AG04450 (cell line): ENCODE data around the gene MXRA8. TPM values are rescaled to one million over a fixed set of nuclear protein-coding genes. Genes with fewer than 3 reads are reported as not detected.

Experiments used
- CTCF ChIA-PET: fragments of 300-600, 350-600 bp; formaldehyde crosslinking; extraction: SDS; loops from one replicate; lab custom pipeline; 2022; ENCODE audit warnings: antibody characterized with exemption, inconsistent platforms; lab: Charles Lee
- POLR2A ChIA-PET: fragments of 350-600 bp; formaldehyde crosslinking; extraction: SDS; loops from one replicate; lab custom pipeline; 2021; ENCODE audit warnings: antibody characterized with exemption, inconsistent platforms; lab: Yijun Ruan, JAX
- DNase-seq: peaks from one replicate; pipeline ENCODE4 v3.0.0-alpha.2; 2011; ENCODE audit warnings: low read depth, low spot score
- H3K27ac ChIP-seq: one replicate; pipeline ENCODE4 v1.5.1; 2012; ENCODE audit warnings: low read depth, low read length, control low read depth
- H3K27me3 ChIP-seq: one replicate; pipeline ENCODE4 v1.6.0; 2012; ENCODE audit warnings: low read length; ENCODE audit not compliant: control insufficient read depth, insufficient read depth
- H3K4me3 ChIP-seq: 2 replicates; pipeline ENCODE4 v1.5.1; 2011; ENCODE audit warnings: mild to moderate bottlenecking, low read depth, low read length, control low read depth
- H3K9me3 ChIP-seq: 2 replicates; pipeline ENCODE4 v1.5.1; 2012; ENCODE audit warnings: low read length; ENCODE audit not compliant: control insufficient read depth, insufficient read depth
- polyA plus RNA-seq: library from polyadenylated mRNA; depleted of rRNA; stranded (reverse); fragments of >200 nt; gene quantifications from 2 replicates; pipeline ENCODE4 v1.2.3, GENCODE V29; 2011
- TF ChIP-seq, protein P1 (sequence below): IDR thresholded peaks from 2 replicates; pipeline ENCODE4 v1.5.1; 2011; ENCODE audit warnings: low read depth, low read length, control low read depth, inconsistent platforms

MXRA8 gene
- polyA plus RNA-seq, 1 experiment = 186 TPM

DNA sequence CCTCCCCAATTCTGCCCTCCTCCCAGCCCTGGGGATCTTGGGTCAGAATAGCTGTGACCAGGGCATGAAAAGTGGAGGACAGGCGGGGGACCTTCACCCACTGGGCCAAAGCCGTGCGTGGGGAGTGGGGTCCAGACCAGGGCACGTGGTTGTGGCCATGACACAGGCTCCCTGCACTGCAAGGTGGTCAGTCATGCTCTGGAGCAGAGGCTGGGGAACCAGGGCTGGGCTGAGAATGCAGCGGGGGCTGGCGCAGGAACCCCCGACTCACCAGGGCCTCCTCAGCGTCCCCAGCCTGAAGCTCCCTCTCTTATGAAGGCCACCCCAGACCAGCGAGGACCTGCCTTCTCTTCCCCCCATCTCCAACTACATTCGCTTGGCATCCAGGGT is 11.9 kb downstream of the MXRA8 start:
- H3K27me3 ChIP-seq = no peaks in the 10 kb centered on the region
- no peak for DNase-seq
- peak overlapping the region; percentile 11 for H3K27ac ChIP-seq
- H3K4me3 ChIP-seq = peak overlapping the region; percentile 20; the same call in 1 of the 2 replicates
- ChIA-PET CTCF (no interaction called here), POLR2A (interaction anchor here (1.7 to 1.9 kb wide), 2 partner anchors 12 to 29 kb away, joined by 7 to 12 read pairs; partner anchors contain the start of genes AURKAIP1 and MXRA8)
- no peaks in the 10 kb centered on the region; the same call in 1 of the 2 replicates for H3K9me3 ChIP-seq
- TF ChIP-seq, protein P1, sequence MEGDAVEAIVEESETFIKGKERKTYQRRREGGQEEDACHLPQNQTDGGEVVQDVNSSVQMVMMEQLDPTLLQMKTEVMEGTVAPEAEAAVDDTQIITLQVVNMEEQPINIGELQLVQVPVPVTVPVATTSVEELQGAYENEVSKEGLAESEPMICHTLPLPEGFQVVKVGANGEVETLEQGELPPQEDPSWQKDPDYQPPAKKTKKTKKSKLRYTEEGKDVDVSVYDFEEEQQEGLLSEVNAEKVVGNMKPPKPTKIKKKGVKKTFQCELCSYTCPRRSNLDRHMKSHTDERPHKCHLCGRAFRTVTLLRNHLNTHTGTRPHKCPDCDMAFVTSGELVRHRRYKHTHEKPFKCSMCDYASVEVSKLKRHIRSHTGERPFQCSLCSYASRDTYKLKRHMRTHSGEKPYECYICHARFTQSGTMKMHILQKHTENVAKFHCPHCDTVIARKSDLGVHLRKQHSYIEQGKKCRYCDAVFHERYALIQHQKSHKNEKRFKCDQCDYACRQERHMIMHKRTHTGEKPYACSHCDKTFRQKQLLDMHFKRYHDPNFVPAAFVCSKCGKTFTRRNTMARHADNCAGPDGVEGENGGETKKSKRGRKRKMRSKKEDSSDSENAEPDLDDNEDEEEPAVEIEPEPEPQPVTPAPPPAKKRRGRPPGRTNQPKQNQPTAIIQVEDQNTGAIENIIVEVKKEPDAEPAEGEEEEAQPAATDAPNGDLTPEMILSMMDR = no peak

DNA sequence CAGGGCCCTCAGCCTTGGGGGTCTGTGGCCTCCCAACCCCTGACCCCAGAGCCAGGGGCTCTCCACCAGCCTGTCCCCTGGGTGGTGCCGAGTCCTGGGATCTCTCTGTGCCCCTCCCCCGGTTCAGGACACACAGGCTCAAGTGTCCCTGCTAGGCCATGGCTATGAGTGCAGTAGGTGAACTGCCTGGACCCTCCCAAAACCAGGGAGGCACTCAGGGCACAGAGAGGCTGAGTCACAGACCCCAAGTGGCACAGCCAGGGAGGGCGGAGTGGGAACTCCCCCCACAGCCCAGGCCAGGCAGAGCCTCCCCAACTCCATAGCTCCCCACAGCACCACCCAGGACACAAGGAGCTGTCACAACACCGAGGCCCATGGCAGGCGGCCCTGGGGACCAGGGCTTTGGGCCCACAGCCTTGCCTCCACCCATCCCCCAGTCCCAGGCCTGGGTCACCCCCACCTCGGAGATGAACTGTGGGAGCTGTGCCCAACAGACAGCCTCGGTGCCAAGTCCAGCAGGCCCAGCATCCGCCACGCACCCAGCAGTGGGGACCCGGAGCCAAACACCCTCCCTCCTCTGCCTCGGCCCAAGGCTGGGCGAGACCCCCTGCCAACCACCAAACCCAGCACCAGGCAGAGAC is 12.4 kb downstream of the MXRA8 start:
- no peaks in the 10 kb centered on the region for H3K27me3 ChIP-seq
- H3K27ac ChIP-seq = peak overlapping the region; percentile 22
- CTCF ChIA-PET = interaction anchor here (0.7 kb wide), 1 partner anchor 27 kb away, joined by 3 read pairs; no protein-coding TSS in a partner anchor
- POLR2A ChIA-PET = no interaction called here
- TF ChIP-seq, protein P1 = no peak
- H3K4me3 ChIP-seq = no peak overlapping the region
- no peaks in the 10 kb centered on the region; the same call in 1 of the 2 replicates for H3K9me3 ChIP-seq
- no peak for DNase-seq

DNA sequence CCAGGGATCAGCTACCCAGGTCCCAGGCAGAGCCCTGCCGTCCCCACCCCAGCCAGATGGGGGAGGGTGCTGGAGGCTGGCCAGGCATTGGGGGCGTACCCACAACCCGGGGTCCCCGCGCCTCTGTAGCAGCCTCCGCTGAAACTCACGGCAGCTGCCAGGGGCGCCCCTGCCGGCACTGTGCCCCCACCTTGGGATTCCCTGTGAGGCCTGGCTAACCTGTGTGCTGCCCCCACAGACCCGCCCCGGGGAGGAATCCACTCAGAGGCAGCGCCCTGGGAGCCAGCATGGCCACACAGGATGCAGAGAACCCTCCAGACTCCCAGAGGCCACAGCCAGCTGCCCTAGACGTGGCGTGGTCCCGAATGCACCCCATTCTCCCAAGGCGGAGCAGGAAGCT is 13.0 kb downstream of the MXRA8 start:
- no peak overlapping the region for H3K4me3 ChIP-seq
- ChIA-PET POLR2A (no interaction called here), CTCF (interaction anchor here (0.6 to 2.1 kb wide), 3 partner anchors 10 to 51 kb away, joined by 3 to 6 read pairs (median 5); no protein-coding TSS in a partner anchor)
- H3K27me3 ChIP-seq = no peaks in the 10 kb centered on the region
- peak overlapping the region; percentile 22 for H3K27ac ChIP-seq
- H3K9me3 ChIP-seq = no peaks in the 10 kb centered on the region; the same call in 1 of the 2 replicates
- TF ChIP-seq, protein P1 = no peak
- no peak for DNase-seq

DNA sequence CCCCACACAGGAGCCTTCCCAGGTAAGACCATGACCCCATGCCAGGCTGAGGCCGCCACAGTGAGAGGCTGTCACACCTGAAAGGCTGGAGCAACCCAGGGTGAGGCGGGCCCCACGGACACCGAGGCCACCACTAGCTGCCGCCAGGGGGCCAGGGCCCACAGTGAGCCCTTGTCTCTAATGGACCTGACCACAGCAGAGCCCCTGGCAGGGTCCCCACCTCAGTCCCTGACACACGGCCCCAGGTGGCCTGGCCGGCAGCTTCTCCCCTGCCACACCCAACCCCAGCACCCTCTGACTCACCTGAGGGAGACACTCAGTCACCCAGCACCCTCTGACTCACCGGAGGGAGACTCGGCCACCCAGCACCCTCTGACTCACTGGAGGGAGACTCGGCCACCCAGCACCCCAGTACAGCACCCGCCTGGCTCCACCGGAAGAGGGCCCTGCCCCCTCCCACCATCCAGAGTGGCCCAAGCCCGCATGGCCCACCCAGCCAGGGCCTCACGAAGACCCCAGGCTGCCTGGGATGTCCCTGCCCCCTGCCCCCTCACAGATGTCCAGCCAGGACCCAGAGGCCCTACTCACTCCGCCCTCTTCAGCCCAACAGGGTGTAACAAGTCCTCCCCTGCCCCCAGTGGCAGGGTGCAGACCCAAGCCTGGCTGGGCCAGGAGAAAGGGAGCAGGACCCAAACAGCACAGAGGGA is 13.5 kb downstream of the MXRA8 start:
- TF ChIP-seq, protein P1 = peak; percentile 26; the same call in 1 of the 2 replicates
- DNase-seq = no peak
- Histone ChIP-seq H3K27me3 (no peaks in the 10 kb centered on the region), H3K4me3 (no peak overlapping the region), H3K9me3 (no peaks in the 10 kb centered on the region; the same call in 1 of the 2 replicates), H3K27ac (peak overlapping the region; percentile 21)
- ChIA-PET POLR2A (interaction anchor here (0.6 to 0.7 kb wide), 2 partner anchors 30 to 185 kb away, joined by 3 read pairs; partner anchors contain the start of gene AURKAIP1), CTCF (interaction anchor here (0.6 to 2.1 kb wide), 2 partner anchors 9 to 52 kb away, joined by 5 to 6 read pairs; no protein-coding TSS in a partner anchor)
